Astrocyte of the cerebellum (primary cell): ENCODE measurements around the gene C1orf105.
"Not testable (repeated sequence)": the region's sequence is repeated elsewhere in the genome, so short reads cannot be mapped to it uniquely, and the experiment has no call there.

Experiments used
- DNase-seq: peaks from one replicate; pipeline ENCODE4 v3.0.0-alpha.2; 2011; ENCODE audit warnings: low read depth
- H3K4me3 ChIP-seq: 2 replicates; pipeline ENCODE4 v1.5.1; 2011; ENCODE audit warnings: mild to moderate bottlenecking, low read depth, low read length, moderate library complexity
- CTCF ChIP-seq: IDR thresholded peaks from 2 replicates; pipeline ENCODE4 v1.5.1; 2012; ENCODE audit warnings: low read length, low read depth, moderate library complexity, mild to moderate bottlenecking; ENCODE audit errors: missing control alignments
- in situ Hi-C: cut with HindIII; loops from 2 replicates; pipeline ENCODE4 v1.10.0; 2017; ENCODE audit warnings: low sequenced_read_pairs

The C1orf105 gene

GRCh38 chr1:172489847-172490246 lies 69.4 kb downstream of the C1orf105 start:
- TF ChIP-seq CTCF: no peak
- DNase-seq: no peak
- no peak overlapping the region for H3K4me3 ChIP-seq
- in situ Hi-C loops: no loop called here

GRCh38 chr1:172492421-172492820 lies 71.9 kb downstream of the C1orf105 start:
- no peak for DNase-seq
- in situ Hi-C loops: no loop called here
- H3K4me3 ChIP-seq: no peak overlapping the region
- TF ChIP-seq CTCF: no peak

GRCh38 chr1:172494166-172494565 lies 73.7 kb downstream of the C1orf105 start:
- no peak for TF ChIP-seq CTCF
- in situ Hi-C loops: no loop called here
- DNase-seq: no peak
- no peak overlapping the region for H3K4me3 ChIP-seq

GRCh38 chr1:172496127-172496526 lies 75.6 kb downstream of the C1orf105 start:
- in situ Hi-C loops: not testable (repeated sequence)

GRCh38 chr1:172496678-172497077 lies 76.2 kb downstream of the C1orf105 start:
- in situ Hi-C loops: no loop called here
- TF ChIP-seq CTCF: no peak
- no peak overlapping the region for H3K4me3 ChIP-seq
- no peak for DNase-seq

More at GRCh38 chr1:172496127-172496526, 75.6 kb downstream of the C1orf105 start:
- not testable (repeated sequence) for H3K4me3 ChIP-seq, DNase-seq

GRCh38 chr1:172497230-172497629 lies 76.7 kb downstream of the C1orf105 start:
- H3K4me3 ChIP-seq: no peak overlapping the region
- no peak for TF ChIP-seq CTCF
- peak; percentile 16 for DNase-seq
- in situ Hi-C loops: no loop called here

GRCh38 chr1:172498857-172499256 lies 78.4 kb downstream of the C1orf105 start:
- H3K4me3 ChIP-seq: no peak overlapping the region
- in situ Hi-C loops: no loop called here
- no peak for TF ChIP-seq CTCF
- DNase-seq: no peak
